ENCODE data around the gene NUP188. TPM values are rescaled to one million over a fixed set of nuclear protein-coding genes. Genes with fewer than 3 reads are reported as not detected.
A peak's percentile ranks its signal among the peaks of the same experiment; 100 is the strongest.

NUP188 gene
- total RNA-seq, 1 experiment from 2014 or later = 52.0 TPM

DNA sequence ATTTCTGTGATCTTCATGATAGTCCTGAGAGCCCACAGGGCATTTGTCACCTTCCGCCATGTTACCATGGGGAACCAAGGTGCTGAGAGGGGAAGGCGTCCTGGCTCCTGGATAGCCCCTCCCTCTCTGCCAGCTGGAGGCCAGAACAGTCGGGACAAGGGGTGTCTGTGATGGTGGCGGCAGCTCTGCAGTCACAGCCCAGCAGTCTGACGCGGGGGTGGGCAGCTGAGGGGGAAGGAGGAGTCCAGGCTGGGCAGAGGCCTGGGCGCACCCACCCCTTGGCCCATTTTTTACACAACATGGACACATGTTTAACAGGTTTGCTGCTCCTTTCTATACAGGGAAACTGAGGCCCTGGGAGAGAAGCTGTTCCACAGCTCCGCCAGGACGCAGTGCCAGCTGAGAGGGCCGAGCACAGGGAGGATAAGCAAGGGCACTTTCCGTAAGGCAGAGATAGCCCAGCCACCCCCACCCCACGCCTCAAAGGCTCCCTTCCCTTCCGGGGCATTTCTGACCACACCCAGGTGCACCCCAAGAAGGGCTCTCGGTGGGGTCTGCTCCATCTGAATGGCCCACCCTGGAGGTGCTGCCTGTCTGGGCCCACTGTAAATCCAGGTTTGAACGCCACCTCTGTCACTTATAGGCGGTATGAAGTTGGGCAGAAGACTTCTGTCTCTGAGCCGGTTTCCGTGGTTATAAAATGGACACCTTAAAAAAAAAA, 48.5 kb upstream of the NUP188 start:
- Histone ChIP-seq H3K9ac (ENCODE audit: low read length) (no peak overlapping the region), H3K27ac (ENCODE audit: low read length) (no peak overlapping the region), H4K20me1 (ENCODE audit: low read length) (no peaks in the 10 kb centered on the region), H3K9me2 (replicated peaks; ENCODE audit: low read length) (no peaks in the 10 kb centered on the region), H3F3A (ENCODE audit: low read length, unreplicated experiment) (no peaks in the 10 kb centered on the region), H3K36me3 (ENCODE audit: low read depth, low read length) (peaks cover 7% of the 10 kb centered on the region), H3K4me2 (ENCODE audit: low read length) (no peak overlapping the region), H2AFZ (ENCODE audit: low read length) (no peak overlapping the region), H3K9me3 (ENCODE audit: low read length) (no peaks in the 10 kb centered on the region), H3K4me3 (ENCODE audit: low read length) (no peak overlapping the region), H3K4me1 (ENCODE audit: insufficient read depth, low read length) (peaks cover 29% of the 10 kb centered on the region), H3K27me3 (ENCODE audit: low read length) (no peaks in the 10 kb centered on the region), H3K79me2 (ENCODE audit: low read length) (peaks cover 21% of the 10 kb centered on the region; the same call in 1 of the 2 replicates)
- CTCF ChIA-PET = no interaction called here
- ATAC-seq (no peak), DNase-seq (no peak)
- no peak for TF ChIP-seq EZH2phosphoT487 (IDR thresholded peaks at IDR 0.05; ENCODE audit: borderline replicate concordance, low read length)
- TF ChIP-seq, protein P1, sequence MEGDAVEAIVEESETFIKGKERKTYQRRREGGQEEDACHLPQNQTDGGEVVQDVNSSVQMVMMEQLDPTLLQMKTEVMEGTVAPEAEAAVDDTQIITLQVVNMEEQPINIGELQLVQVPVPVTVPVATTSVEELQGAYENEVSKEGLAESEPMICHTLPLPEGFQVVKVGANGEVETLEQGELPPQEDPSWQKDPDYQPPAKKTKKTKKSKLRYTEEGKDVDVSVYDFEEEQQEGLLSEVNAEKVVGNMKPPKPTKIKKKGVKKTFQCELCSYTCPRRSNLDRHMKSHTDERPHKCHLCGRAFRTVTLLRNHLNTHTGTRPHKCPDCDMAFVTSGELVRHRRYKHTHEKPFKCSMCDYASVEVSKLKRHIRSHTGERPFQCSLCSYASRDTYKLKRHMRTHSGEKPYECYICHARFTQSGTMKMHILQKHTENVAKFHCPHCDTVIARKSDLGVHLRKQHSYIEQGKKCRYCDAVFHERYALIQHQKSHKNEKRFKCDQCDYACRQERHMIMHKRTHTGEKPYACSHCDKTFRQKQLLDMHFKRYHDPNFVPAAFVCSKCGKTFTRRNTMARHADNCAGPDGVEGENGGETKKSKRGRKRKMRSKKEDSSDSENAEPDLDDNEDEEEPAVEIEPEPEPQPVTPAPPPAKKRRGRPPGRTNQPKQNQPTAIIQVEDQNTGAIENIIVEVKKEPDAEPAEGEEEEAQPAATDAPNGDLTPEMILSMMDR (conservative IDR thresholded peaks at IDR 0.05; ENCODE audit: low read depth, low read length) = no peak
- TF ChIP-seq EZH2 (IDR thresholded peaks at IDR 0.05; ENCODE audit: low read length, unreplicated experiment) = no peak
- POLR2A ChIA-PET (ENCODE audit: unreplicated experiment) = no interaction called here
- intact Hi-C loops (cut with micrococcal nuclease) = no loop called here
- no TSS peak for BruUV-seq (replicated peaks)

DNA sequence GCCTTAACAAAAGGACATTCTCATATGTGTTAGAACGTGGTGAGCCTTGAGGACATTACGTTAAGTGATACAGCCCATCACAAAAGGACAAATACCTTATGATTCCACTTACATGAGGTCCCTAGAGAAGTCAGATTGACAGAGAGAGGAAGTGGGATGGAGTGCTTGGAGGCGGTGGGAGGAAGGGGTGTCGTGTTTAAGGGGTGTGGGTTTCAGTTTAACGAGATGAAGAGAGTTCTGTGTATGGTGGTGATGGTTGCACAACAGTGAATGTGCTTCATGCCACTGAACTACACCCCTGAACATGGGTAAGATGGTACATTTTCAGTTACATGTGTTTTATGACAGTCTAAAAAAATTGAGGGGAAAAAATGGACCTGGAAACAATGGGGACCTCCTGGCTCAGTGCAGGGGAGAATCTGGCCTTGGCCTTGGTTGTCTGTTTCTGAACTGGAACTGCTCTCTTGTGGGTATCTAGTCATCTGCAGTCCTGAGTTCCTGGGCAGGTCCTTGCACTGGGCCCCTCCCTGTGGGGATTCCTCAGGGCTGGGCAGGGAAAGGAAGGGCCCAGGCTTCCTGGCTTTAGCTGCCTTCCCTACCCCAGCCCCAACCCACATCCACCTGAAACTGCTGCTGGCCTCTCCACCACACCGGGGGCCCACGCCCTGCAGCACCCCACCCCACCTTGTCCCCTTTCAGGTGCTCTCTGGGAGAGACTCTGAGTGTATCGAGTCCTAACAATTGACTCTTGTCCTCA, 47.8 kb upstream of the NUP188 start:
- no peaks in the 10 kb centered on the region for H3K9me3 ChIP-seq (ENCODE audit: low read length)
- H4K20me1 ChIP-seq (ENCODE audit: low read length) = no peaks in the 10 kb centered on the region
- DNase-seq = peak; percentile 41
- H3F3A ChIP-seq (ENCODE audit: low read length, unreplicated experiment) = no peaks in the 10 kb centered on the region
- H3K79me2 ChIP-seq (ENCODE audit: low read length) = peaks cover 20% of the 10 kb centered on the region; the same call in 1 of the 2 replicates
- peaks cover 34% of the 10 kb centered on the region for H3K4me1 ChIP-seq (ENCODE audit: insufficient read depth, low read length)
- TF ChIP-seq EZH2phosphoT487 (IDR thresholded peaks at IDR 0.05; ENCODE audit: borderline replicate concordance, low read length) = no peak
- TF ChIP-seq, protein P1 (conservative IDR thresholded peaks at IDR 0.05; ENCODE audit: low read depth, low read length) = no peak
- no peak for TF ChIP-seq EZH2 (IDR thresholded peaks at IDR 0.05; ENCODE audit: low read length, unreplicated experiment)
- intact Hi-C loops (cut with micrococcal nuclease) = no loop called here
- no peak overlapping the region for H3K9ac ChIP-seq (ENCODE audit: low read length)
- no peaks in the 10 kb centered on the region for H3K27me3 ChIP-seq (ENCODE audit: low read length)
- H2AFZ ChIP-seq (ENCODE audit: low read length) = no peak overlapping the region
- peak; percentile 72 for ATAC-seq
- ChIA-PET CTCF (interaction anchor here (0.6 kb wide), 1 partner anchor 13 kb away, joined by 3 read pairs; no protein-coding TSS in a partner anchor), POLR2A (ENCODE audit: unreplicated experiment) (no interaction called here)
- H3K9me2 ChIP-seq (replicated peaks; ENCODE audit: low read length) = no peaks in the 10 kb centered on the region
- TSS peak; percentile 96 for BruUV-seq (replicated peaks)
- no peak overlapping the region for H3K4me2 ChIP-seq (ENCODE audit: low read length)
- H3K36me3 ChIP-seq (ENCODE audit: low read depth, low read length) = peaks cover 7% of the 10 kb centered on the region
- H3K27ac ChIP-seq (ENCODE audit: low read length) = no peak overlapping the region
- no peak overlapping the region for H3K4me3 ChIP-seq (ENCODE audit: low read length)
